CD14-positive monocyte (primary cell): ENCODE data around the gene WRNIP1. TPM values are rescaled to one million over a fixed set of nuclear protein-coding genes. Genes with fewer than 3 reads are reported as not detected.
A peak's percentile ranks its signal among the peaks of the same experiment; 100 is the strongest.

ENCODE experiments used
- DNase-seq, 3 donors: peaks; one replicate each; pipeline ENCODE4 v3.0.0-alpha.2; 2011 to 2022
- H2AFZ ChIP-seq: 2 replicates; pipeline ENCODE4 v1.6.0; 2012; ENCODE audit warnings: mild to moderate bottlenecking, low read depth, low read length, inconsistent platforms; ENCODE audit not compliant: insufficient read depth, poor library complexity, severe bottlenecking
- H3K27ac ChIP-seq, 2 donors: 1 replicate in 1 of 2; 2 replicates in 1 of 2; pipeline ENCODE4 v1.5.1; 2012 to 2013; ENCODE audit warnings: low read length in 2 of 2, control low read depth in 1 of 2, inconsistent platforms in 1 of 2, low read depth in 1 of 2, mild to moderate bottlenecking in 1 of 2
- H3K27me3 ChIP-seq, 2 donors: one replicate each; pipeline versions ENCODE4 v1.6.0 to v1.6.1; 2011 to 2013; ENCODE audit warnings: low read length in 2 of 2; ENCODE audit not compliant: control insufficient read depth in 2 of 2, insufficient read depth in 2 of 2
- H3K36me3 ChIP-seq, 2 donors: replicated peaks in 1 of 2; 1 replicate in 1 of 2; 2 replicates in 1 of 2; pipeline versions ENCODE4 v1.5.1 to v1.6.1; 2012 to 2013; ENCODE audit warnings: low read length in 2 of 2, control low read depth in 1 of 2, inconsistent platforms in 1 of 2, mild to moderate bottlenecking in 1 of 2; ENCODE audit not compliant: insufficient read depth in 2 of 2, control insufficient read depth in 1 of 2
- H3K4me1 ChIP-seq, 2 donors: 1 replicate in 1 of 2; 2 replicates in 1 of 2; pipeline versions ENCODE4 v1.5.1 to v1.6.1; 2012 to 2013; ENCODE audit warnings: low read length in 2 of 2, control low read depth in 1 of 2, inconsistent platforms in 1 of 2, mild to moderate bottlenecking in 1 of 2, moderate library complexity in 1 of 2; ENCODE audit not compliant: insufficient read depth in 2 of 2, control insufficient read depth in 1 of 2
- H3K4me2 ChIP-seq: replicated peaks from 2 replicates; pipeline ENCODE3; 2012; ENCODE audit warnings: low read length, moderate library complexity, mild to moderate bottlenecking; ENCODE audit not compliant: poor library complexity, severe bottlenecking; ENCODE audit errors: extremely low read depth
- H3K4me3 ChIP-seq, 3 experiments: fragments of 200-600 bp in 1 of 3; sonication (generic) in 1 of 3; replicated peaks in 1 of 3; 1 replicate in 2 of 3; 2 replicates in 1 of 3; pipeline ENCODE4 v1.5.1; 2011 to 2013; ENCODE audit warnings: low read length in 3 of 3, mild to moderate bottlenecking in 3 of 3, control low read depth in 2 of 3, low read depth in 2 of 3, inconsistent platforms in 1 of 3, moderate library complexity in 1 of 3
- H3K79me2 ChIP-seq: 2 replicates; pipeline ENCODE4 v1.6.0; 2012; ENCODE audit warnings: mild to moderate bottlenecking, control low read depth, inconsistent platforms, low read length, moderate library complexity; ENCODE audit not compliant: insufficient read depth
- H3K9ac ChIP-seq: 2 replicates; pipeline ENCODE4 v1.6.0; 2017; ENCODE audit warnings: low read length, mild to moderate bottlenecking; ENCODE audit not compliant: insufficient read depth, poor library complexity, severe bottlenecking
- H3K9me3 ChIP-seq, 2 donors: replicated peaks in 1 of 2; 1 replicate in 1 of 2; 2 replicates in 1 of 2; pipeline versions ENCODE4 v1.5.1 to v1.6.1; 2012 to 2013; ENCODE audit warnings: low read length in 2 of 2, control low read depth in 1 of 2; ENCODE audit not compliant: control insufficient read depth in 1 of 2, insufficient read depth in 1 of 2
- H4K20me1 ChIP-seq: 2 replicates; pipeline ENCODE4 v1.6.0; 2012; ENCODE audit warnings: mild to moderate bottlenecking, low read length, control low read depth, moderate library complexity; ENCODE audit not compliant: insufficient read depth
- H3K27ac Mint-ChIP-seq, 7 donors: one replicate each; pipeline ENCODE4 v1.8.0; 2020; ENCODE audit warnings: mild to moderate bottlenecking in 7 of 7, mixed read lengths in 7 of 7, moderate library complexity in 6 of 7, inconsistent platforms in 2 of 7
- H3K27me3 Mint-ChIP-seq, 3 donors: one replicate each; pipeline ENCODE4 v1.8.0; 2021 to 2022; ENCODE audit warnings: low read depth in 3 of 3, mild to moderate bottlenecking in 3 of 3, mixed read lengths in 3 of 3, moderate library complexity in 3 of 3, inconsistent platforms in 1 of 3
- H3K36me3 Mint-ChIP-seq, 2 donors: one replicate each; pipeline ENCODE4 v1.8.0; 2020; ENCODE audit warnings: mixed read lengths in 2 of 2, inconsistent platforms in 1 of 2, mild to moderate bottlenecking in 1 of 2
- H3K4me1 Mint-ChIP-seq: one replicate; pipeline ENCODE4 v1.8.0; 2020; ENCODE audit warnings: mild to moderate bottlenecking, mixed read lengths
- H3K4me3 Mint-ChIP-seq, 2 donors: one replicate each; pipeline ENCODE4 v1.8.0; 2020; ENCODE audit warnings: mild to moderate bottlenecking in 2 of 2, mixed read lengths in 2 of 2, moderate library complexity in 1 of 2
- H3K9me3 Mint-ChIP-seq, 7 donors: one replicate each; pipeline ENCODE4 v1.8.0; 2020 to 2022; ENCODE audit warnings: mixed read lengths in 7 of 7, mild to moderate bottlenecking in 6 of 7, moderate library complexity in 6 of 7, inconsistent platforms in 2 of 7
- WGBS: methylation state at CpG from one replicate; pipeline ENCODE4 v1.1.5; 2013; ENCODE audit warnings: missing lambda C conversion rate; ENCODE audit not compliant: insufficient coverage; 5-methylcytosine and 5-hydroxymethylcytosine counted together
- intact Hi-C, 2 donors: fragments of 100-400 bp; cut with micrococcal nuclease; formaldehyde crosslinking; loops; one replicate each; pipeline versions ENCODE4 v1.15.0 to v1.15.1; 2023
- polyA plus RNA-seq, 3 donors: library from polyadenylated mRNA; depleted of rRNA in 1 of 3; unstranded in 2 of 3; stranded (reverse) in 1 of 3; fragments of 300-500 nt in 2 of 3; fragments of >200 nt in 1 of 3; fragmentation: Illumina TruSeq in 2 of 3; gene quantifications; 1 replicate in 2 of 3; 2 replicates in 1 of 3; pipeline ENCODE4 v1.2.3, GENCODE V29; 2012 to 2021
- TF ChIP-seq, protein P1 (sequence below): fragments of 200-600 bp; IDR thresholded peaks from one replicate; pipeline ENCODE4 v1.8.0; 2022; ENCODE audit warnings: antibody characterized with exemption, mild to moderate bottlenecking

WRNIP1 gene
- polyA plus RNA-seq, 3 donors = 17.5 to 25.8 (median 17.8) TPM

DNA sequence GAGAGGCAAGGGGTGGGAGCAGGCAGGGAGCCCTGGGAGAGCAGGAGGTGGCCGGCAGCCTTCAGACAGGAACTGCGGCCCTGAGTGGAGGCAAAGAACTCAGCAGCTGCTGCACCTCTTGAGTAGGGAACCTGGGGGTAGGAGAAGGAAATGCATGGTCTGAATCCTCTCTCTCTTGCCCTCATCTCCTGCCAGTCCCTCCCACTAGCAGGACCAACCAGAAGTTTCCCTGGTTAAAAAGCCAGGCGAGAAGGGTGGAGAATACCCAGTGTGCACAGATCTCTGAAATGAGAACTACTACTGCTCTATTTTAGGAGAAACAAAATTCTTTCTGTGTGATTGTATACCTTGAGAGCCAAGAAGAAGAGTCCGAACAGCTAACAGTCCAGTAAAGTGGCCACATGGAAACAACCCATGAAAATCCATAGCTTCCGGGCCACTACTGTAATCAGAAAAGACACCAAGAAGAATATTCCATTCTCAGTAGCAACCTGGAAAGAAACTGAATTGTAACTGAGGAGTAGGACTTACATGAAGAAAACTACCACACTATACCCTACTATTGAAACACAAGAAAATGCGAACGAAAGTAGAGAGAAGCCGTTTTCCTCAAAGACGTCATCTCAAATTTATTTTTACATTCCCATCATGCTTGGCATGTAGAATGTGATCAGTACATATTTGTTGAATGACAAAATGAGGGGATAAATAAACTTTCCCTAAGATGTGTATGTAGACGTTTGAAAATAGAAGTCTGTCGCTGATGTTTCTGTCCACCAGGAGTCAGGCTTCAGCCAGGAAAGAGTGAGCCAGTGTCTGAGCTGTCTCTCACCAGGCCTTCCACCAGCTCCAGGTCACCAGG lies 25.6 kb downstream of the WRNIP1 start:
- Histone ChIP-seq H4K20me1 (peaks cover 6% of the 10 kb centered on the region), H3K4me1 (peaks cover 45 to 51% of the 10 kb centered on the region in 2 donors), H3K4me3 (no peak overlapping the region), H3K36me3 (peaks cover 12 to 26% of the 10 kb centered on the region in 2 donors), H3K4me2 (peak overlapping the region; percentile 9), H2AFZ (no peak overlapping the region), H3K9me3 (no peaks in the 10 kb centered on the region), H3K9ac (no peak overlapping the region), H3K27me3 (no peaks in the 10 kb centered on the region), H3K27ac (peak overlapping the region in 1 of 2 donors; percentile 55), H3K79me2 (peaks cover 10% of the 10 kb centered on the region)
- Mint-ChIP-seq H3K27ac (peak overlapping the region; percentile 88 to 100 (median 99)), H3K9me3 (peaks cover 0 to 5% (median 0%) of the 10 kb centered on the region in 7 donors), H3K27me3 (peaks cover 0 to 4% (median 1%) of the 10 kb centered on the region in 3 donors), H3K4me1 (peaks cover 46% of the 10 kb centered on the region), H3K36me3 (peaks cover 23 to 34% of the 10 kb centered on the region in 2 donors), H3K4me3 (no peak overlapping the region)
- DNase-seq = peak; percentile 72 to 81 (median 79)
- intact Hi-C loops = loop anchor here (2.0 to 5.0 kb wide), 4 partner anchors 46 to 198 kb away; no protein-coding TSS in a partner anchor
- WGBS = 0% methylated on average over 2 of the region's 11 CpGs
- TF ChIP-seq, protein P1, sequence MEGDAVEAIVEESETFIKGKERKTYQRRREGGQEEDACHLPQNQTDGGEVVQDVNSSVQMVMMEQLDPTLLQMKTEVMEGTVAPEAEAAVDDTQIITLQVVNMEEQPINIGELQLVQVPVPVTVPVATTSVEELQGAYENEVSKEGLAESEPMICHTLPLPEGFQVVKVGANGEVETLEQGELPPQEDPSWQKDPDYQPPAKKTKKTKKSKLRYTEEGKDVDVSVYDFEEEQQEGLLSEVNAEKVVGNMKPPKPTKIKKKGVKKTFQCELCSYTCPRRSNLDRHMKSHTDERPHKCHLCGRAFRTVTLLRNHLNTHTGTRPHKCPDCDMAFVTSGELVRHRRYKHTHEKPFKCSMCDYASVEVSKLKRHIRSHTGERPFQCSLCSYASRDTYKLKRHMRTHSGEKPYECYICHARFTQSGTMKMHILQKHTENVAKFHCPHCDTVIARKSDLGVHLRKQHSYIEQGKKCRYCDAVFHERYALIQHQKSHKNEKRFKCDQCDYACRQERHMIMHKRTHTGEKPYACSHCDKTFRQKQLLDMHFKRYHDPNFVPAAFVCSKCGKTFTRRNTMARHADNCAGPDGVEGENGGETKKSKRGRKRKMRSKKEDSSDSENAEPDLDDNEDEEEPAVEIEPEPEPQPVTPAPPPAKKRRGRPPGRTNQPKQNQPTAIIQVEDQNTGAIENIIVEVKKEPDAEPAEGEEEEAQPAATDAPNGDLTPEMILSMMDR = peak; percentile 74

- Histone ChIP-seq H3K9me3 (no peaks in the 10 kb centered on the region), H2AFZ (no peak overlapping the region), H3K36me3 (peaks cover 6 to 19% of the 10 kb centered on the region in 2 donors), H3K79me2 (peaks cover 5% of the 10 kb centered on the region), H3K4me1 (peaks cover 52 to 58% of the 10 kb centered on the region in 2 donors), H3K9ac (no peak overlapping the region), H3K4me2 (peak overlapping the region; percentile 9), H3K27ac (peak overlapping the region; percentile 55 to 94), H3K4me3 (no peak overlapping the region), H3K27me3 (no peaks in the 10 kb centered on the region), H4K20me1 (no peaks in the 10 kb centered on the region)
- no CpG with 5 or more reads among the region's 4 CpGs for WGBS
- Mint-ChIP-seq H3K9me3 (peaks cover 0 to 5% (median 0%) of the 10 kb centered on the region in 7 donors), H3K27me3 (peaks cover 0 to 4% (median 1%) of the 10 kb centered on the region in 3 donors), H3K4me3 (no peak overlapping the region), H3K36me3 (peaks cover 16 to 27% of the 10 kb centered on the region in 2 donors), H3K27ac (peak overlapping the region; percentile 88 to 100 (median 99)), H3K4me1 (peaks cover 53% of the 10 kb centered on the region)
- TF ChIP-seq, protein P1 = no peak
- intact Hi-C loops = loop anchor here (2.0 to 5.0 kb wide), 4 partner anchors 46 to 197 kb away; no protein-coding TSS in a partner anchor
- peak in 1 of 3 donors; percentile 43 for DNase-seq
These were observed 26.3 kb downstream of the WRNIP1 start for GRCh38 chr6:2791450-2791974.
